ENCODE results near the gene INSIG1.
A peak's percentile ranks its signal among the peaks of the same experiment; 100 is the strongest.

Gene INSIG1

DNA sequence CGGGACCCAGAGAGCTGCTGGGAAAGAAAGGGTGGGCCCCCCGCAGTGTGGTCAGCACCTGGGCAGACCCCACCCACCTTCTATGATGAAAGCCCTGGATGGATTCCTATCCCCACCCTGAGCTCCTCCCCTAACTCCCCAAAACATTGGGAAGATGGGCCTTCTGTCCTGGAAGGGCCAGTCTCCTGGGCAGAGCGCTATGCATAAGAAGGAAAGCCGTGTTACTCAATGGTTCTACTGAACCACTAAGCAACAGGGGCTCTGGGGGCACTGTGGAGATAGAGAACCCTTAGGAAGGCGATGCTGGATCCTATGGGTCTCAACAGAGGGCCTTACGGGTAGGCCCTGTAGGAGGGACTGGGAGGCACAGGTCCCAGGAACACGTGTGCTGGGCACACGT is 30.7 kb upstream of the INSIG1 start:
- no peak for DNase-seq

GRCh38 chr7:155267436-155267835 is 30.2 kb upstream of the INSIG1 start:
- no peak for DNase-seq

DNA sequence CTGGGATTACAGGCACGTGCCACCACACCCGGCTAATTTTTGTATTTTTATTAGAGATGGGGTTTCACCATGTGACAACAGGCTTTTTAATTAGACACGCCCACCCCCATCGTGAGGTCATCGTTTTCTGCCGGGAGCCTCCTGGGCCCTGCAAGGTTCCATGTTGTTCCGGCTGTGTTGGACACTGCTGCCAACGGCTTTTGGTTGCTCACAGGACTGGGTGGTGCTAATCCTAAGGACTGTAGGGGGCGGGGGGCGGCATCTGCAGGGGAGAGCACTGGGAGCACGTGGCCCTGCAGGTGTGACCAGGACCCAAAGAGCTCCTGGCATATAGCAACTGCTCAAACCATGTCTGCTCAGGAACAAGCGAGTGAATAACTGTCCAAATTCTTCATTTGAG is 29.5 kb upstream of the INSIG1 start:
- no peak for DNase-seq

GRCh38 chr7:155268921-155269650 is 28.6 kb upstream of the INSIG1 start:
- DNase-seq: no peak

- DNase-seq: no peak
Observed at GRCh38 chr7:155269766-155270585, 27.7 kb upstream of the INSIG1 start.

DNA sequence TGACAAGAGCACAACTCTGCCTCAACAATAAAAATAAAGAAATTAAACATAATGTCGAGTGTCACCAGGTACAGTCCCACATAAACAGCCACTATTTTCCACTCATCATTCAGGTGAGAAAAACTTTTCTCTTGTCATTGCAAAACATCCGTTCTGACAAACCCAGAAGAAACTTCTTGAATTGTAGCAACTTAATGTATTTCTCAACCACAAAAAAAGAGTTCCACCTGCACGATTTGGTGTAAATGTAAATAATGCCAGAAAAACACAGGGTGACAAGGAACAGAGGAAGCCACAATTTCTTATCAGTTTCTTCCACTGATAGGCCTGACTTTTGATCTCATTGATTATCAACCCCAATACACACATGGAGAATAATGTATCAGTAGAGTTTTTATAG is 26.8 kb upstream of the INSIG1 start:
- DNase-seq: no peak

GRCh38 chr7:155274633-155275355 is 22.9 kb upstream of the INSIG1 start:
- DNase-seq: no peak

DNA sequence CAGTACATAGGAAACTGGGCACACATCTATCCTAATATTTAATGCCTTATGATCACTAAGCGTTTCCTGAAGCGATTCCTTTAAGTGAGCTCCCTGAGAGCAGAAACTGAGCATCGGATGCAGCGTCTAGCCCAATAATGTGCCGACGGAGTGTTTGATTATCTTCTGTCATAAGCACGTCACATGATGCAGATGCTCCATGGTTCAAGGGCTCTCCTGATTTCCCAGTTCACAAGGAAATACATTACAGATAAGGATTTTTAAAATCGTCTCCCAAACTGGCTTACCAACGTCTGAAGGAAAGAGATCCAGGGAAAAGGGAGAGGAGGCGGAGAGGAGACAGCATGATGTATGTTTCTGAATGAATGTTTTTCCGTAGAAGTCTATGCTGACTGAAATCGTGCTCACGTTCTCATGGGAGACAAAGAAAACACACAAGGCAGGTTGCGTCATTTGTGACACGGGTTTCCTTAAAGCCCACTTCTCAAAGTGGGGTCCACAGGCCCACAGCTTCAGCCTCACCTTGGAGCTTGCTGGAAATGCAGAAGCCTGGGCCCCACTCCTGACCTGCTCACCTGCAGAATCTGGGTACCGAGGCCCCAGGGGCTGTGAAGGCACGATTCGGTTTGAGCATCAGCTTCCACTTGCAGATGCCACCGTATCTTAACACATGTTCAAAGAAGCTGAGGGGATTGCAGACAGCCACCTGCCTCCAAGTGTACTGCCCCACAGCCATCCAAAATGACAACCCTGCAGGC is 21.5 kb upstream of the INSIG1 start:
- no peak for DNase-seq

DNA sequence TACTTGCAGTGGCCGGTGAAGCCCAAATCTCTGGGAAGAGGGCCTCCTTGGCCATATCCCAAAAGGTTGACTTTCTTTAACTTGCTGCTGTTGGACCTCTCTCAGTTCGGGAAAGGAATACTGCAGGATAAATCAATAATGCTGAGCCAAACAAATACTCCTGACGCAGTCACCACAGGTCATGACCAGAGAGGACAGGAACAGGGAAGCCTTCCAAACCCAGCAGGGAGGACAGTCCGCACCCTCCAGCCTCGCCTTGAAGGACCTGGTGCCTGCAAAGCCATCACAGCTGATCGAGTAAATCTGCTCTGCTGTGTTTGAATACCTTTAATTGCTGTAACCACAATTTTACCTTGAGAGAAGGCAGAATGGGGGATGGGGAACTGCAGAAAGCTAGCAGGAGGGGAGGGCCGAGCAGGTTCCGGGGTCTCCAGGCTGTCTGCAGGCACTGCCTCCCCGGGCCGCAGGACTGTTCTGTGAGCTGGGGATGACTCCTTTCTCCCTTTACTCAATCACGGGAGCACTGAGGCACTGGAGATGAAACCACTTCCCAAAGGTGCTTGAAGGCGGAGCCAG is 20.8 kb upstream of the INSIG1 start:
- no peak for DNase-seq

DNA sequence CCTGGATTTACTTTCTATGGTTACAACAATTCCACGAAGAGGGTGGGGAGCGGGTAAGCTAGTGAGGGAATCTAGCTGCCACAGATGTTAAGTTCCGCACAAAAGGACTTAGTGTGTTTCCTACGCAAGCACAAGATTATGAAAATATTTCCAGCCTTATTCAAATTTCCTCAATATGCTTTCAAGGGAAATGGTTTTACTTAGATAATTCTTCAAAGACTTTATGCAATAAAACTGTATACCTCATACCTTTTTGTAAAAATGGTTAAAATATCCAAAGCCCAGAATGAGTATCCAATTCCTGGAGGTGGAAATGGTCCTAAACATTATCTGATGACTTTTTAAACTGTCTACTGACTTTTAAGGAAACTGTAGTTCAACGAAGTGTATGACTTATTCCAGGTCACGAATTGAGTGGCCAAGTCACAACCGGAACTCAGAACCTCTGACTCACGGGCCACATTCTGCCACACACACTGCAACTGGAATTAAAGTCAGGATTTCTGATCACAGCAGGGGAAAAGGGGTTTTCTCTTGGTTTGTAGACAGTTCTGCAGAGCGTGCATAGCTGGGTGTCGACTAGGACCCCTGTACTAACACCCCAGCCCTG is 20.2 kb upstream of the INSIG1 start:
- no peak for DNase-seq

DNA sequence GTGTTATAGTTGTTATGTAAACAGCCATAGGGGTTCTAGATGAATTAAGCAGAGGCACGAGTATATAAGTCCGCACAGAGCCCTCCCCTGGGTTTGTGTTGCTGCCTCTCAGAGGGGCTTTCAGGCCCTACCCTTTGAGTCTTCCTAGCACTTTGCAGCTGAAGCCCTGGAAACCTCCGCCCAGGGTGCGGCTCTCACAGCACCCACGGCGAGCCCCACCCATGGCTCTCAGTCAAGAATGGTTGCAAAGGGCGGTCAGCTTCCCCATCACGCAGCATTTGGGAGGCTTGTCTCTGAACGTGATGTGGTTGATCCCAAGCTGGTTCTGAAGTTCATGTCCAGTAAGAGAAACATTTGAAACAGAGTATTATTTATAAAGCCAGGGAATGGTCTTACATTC is 18.8 kb upstream of the INSIG1 start:
- no peak for DNase-seq

DNA sequence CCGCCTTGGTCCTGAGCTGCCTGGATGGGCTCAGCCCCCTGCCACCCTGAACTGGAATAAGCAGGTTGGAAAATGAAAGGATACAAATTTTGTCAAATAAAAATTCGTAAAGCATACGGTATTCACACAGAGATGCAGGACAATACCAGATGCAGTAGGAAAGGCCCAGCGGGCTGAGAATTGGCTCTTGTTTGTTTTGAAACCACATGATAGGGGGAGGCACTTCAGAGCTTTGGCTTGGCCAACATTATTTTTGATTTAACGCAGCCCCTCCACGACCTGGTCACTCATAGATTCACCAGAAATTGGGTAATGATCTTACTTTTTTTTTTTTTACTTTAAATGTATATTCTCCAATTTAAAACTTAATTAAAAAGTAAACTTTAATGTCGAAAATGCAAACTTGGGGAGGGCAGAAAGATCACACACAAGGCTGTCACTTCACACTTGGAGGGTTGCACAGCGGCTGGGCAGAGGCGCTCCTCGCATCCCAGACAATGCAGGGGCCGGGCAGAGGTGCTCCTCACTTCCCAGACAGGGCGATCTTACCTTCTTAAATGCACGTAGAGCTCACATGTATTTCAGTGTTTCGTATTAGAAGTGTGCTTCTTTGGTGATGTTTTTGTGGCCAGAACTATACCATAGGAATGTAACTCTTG is 17.8 kb upstream of the INSIG1 start:
- no peak for DNase-seq

- DNase-seq: peak; percentile 31 to 41
Observed at GRCh38 chr7:155280446-155281397, 17.0 kb upstream of the INSIG1 start.

DNA sequence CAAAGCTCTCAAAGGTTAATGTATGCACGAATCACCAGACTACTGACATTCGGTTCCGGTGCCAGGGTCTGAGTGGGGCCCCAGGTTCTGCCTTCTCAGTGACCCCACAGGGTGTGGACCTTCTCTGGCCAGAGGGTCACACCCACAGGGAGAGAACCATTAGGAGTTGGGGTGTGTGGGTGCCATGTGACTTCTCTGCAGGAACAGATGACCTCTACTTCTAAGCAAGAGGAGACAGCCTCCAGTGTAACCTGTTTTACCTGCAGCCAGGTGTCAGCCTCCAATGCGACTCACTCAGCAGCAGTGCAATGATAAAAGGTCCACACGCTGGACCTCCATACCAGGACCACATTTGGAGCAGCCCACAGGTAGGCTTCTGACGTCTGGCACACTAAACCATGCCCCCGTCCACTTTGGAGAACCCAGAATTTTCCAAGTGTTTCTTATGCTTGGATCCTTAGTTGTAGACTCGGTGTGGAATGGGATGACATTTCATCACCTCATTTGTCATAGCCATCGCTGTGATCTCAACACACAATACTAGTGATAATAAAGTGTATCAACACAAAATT is 16.2 kb upstream of the INSIG1 start:
- no peak for DNase-seq

DNA sequence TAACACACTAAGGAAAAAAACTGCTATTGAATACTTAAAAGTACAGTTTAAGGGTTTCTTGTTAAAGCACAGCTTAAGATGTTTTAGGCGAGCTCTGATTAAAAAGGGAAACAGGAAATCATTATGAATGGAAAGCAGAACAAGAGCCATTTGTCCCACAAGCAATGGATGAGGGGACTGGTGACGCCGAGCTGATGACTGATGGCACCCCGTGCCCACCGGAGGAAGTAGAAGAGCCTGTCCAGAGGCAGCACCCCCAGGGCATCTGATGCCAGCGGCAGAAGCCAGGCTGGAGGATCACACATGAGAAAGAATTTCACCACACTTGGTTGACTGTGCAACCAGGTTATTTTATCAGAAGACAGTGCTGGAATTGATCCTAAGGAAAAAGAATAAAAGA is 15.0 kb upstream of the INSIG1 start:
- peak; percentile 76 to 90 for DNase-seq

DNA sequence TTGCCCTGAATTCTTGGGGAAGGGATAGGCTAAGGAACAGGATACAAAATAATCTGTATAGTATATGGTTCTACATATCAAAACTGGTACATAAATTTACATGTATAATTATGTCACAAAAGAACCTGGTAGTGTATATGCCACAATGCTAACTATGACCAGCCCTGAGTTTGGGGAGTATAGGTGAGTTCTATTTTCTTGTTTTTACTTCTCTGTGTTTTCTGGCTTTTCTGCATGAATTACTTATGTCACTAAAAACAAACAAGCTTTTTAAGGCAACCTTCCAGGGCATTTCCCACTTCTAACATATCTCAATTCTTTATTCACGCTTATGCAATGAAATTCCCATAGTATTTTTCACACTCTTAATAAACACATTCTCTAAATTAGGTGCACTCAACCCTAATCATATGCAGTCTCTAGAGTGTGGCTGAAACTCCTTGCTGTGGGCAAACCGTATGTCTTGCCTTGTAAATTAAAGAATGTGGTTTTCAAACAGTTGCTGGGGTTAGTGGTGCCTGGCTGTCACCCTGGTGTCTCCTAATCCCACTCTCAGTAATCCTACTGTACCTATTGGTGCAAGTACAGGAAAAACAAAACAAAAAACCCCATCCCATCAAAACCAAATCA is 14.0 kb upstream of the INSIG1 start:
- no peak for DNase-seq

DNA sequence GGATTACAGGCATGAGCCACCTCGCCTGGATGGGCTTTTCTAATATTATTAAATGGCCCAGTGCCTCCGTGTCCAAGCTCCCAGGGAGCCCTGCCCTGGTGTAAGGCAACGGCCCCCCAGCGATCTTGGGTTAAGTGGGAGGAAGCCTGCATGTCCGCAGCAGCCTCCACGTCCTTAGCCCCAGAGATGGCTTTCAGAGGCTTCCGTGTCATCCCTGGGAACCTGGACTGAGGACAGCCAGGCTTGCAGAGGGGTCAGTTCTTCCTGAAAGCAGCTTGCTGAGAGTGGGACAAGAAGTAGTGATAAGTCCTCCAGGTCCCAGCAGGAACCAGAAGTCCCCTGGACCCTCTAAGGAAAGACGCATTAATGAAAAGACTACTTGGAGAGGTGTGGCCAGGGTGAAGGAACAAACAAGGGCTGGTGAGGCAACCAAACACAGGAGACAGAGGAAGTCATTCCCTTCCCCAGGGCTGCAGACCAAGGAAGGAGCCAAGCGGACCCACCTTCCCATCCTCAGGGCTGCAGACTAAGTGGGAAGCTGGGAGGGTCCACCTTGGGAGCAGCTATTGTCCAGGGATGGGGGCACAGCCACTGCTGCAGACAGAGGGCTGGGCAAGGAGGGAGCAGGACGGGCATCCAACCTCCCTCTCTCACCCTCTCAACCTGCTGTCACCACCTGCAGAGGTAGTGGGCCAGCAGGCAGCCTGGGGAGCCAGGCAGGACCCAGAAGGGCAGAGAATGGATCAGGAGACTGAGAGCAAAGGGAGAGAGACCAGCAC is 13.0 kb upstream of the INSIG1 start:
- DNase-seq: no peak

GRCh38 chr7:155285423-155285822 is 12.3 kb upstream of the INSIG1 start:
- no peak for DNase-seq

DNA sequence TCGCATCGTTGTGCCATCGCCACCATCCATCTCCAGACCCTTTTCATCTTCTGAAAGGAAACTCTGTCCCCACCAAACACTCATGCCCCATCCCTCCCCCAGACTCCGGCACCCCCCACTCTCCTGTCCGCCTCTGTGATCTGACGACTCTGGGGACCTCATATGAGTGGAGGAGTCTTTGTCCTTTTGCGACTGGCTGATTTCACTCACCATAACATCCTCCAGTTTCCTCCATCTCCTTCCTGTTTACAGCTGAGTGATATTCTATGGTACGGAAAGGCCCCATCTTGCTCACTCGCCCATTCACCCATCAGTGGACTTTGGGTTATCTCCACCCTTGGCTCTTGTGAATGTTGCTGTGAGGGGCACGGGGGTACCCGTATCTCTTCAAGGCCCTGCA is 11.8 kb upstream of the INSIG1 start:
- DNase-seq: peak in 1 of 2 donors; percentile 17

Measured in inflammatory macrophage treated with lipopolysaccharide for 1 hour (primary cell).